Measurements from ENCODE around the gene PABPC4L. TPM values are rescaled to one million over a fixed set of nuclear protein-coding genes. Genes with fewer than 3 reads are reported as not detected.
"Not testable (repeated sequence)": the region's sequence is repeated elsewhere in the genome, so short reads cannot be mapped to it uniquely, and the experiment has no call there.

Gene PABPC4L
- not detected for total RNA-seq

- Mint-ChIP-seq H3K36me3 (peaks cover 0 to 10% of the 10 kb centered on the region in 2 donors), H3K9me3 (peaks cover 5 to 10% of the 10 kb centered on the region in 2 donors), H3K27ac (no peak within 1 kb of the TSS)
- ATAC-seq (no peak), DNase-seq (ENCODE audit: low spot score in 2 of 2) (no peak)
Measured at GRCh38 chr4:134201216-134202161, at the start of gene PABPC4L. PABPC4L (minus strand) TSS chr4:134201789; CDS start chr4:134201019, 770 bp downstream.

- DNase-seq (ENCODE audit: low spot score in 2 of 2) (no peak), ATAC-seq (no peak)
- no peak overlapping the region for H3K27ac Mint-ChIP-seq
- no peaks in the 10 kb centered on the region for H3K36me3 Mint-ChIP-seq
- H3K9me3 Mint-ChIP-seq: peaks cover 9 to 34% of the 10 kb centered on the region in 2 donors
Measured at GRCh38 chr4:134251322-134251721, 49.7 kb upstream of the PABPC4L start.

GRCh38 chr4:134243742-134244713 is 42.4 kb upstream of the PABPC4L start:
- Mint-ChIP-seq H3K36me3 (no peaks in the 10 kb centered on the region), H3K27ac (no peak overlapping the region), H3K9me3 (peaks cover 11 to 12% of the 10 kb centered on the region in 2 donors)
- ATAC-seq (no peak), DNase-seq (ENCODE audit: low spot score in 2 of 2) (no peak)

- no peaks in the 10 kb centered on the region for H3K36me3 Mint-ChIP-seq
- H3K27ac Mint-ChIP-seq: no peak overlapping the region
- peaks cover 10 to 23% of the 10 kb centered on the region in 2 donors for H3K9me3 Mint-ChIP-seq
- DNase-seq (ENCODE audit: low spot score in 2 of 2): no peak
- ATAC-seq: no peak
Measured at GRCh38 chr4:134219043-134219442, 17.5 kb upstream of the PABPC4L start.

- no peak for DNase-seq (ENCODE audit: low spot score in 2 of 2)
Measured at GRCh38 chr4:134216411-134216810, 14.8 kb upstream of the PABPC4L start.

GRCh38 chr4:134215620-134216344 is 14.2 kb upstream of the PABPC4L start:
- peaks cover 9 to 23% of the 10 kb centered on the region in 2 donors for H3K9me3 Mint-ChIP-seq
- DNase-seq (ENCODE audit: low spot score in 2 of 2): no peak
- no peak for ATAC-seq
- no peaks in the 10 kb centered on the region for H3K36me3 Mint-ChIP-seq
- no peak overlapping the region for H3K27ac Mint-ChIP-seq

More at GRCh38 chr4:134216411-134216810, 14.8 kb upstream of the PABPC4L start:
- Mint-ChIP-seq H3K36me3 (no peaks in the 10 kb centered on the region), H3K27ac (no peak overlapping the region), H3K9me3 (peaks cover 9 to 23% of the 10 kb centered on the region in 2 donors)
- no peak for ATAC-seq

GRCh38 chr4:134207955-134208354 is 6.4 kb upstream of the PABPC4L start:
- not testable (repeated sequence) for ATAC-seq; H3K36me3 Mint-ChIP-seq; DNase-seq (ENCODE audit: low spot score in 2 of 2); H3K27ac Mint-ChIP-seq
- H3K9me3 Mint-ChIP-seq: peaks cover 13 to 21% of the 10 kb centered on the region in 2 donors

- DNase-seq (ENCODE audit: low spot score in 2 of 2): no peak
- H3K9me3 Mint-ChIP-seq: peaks cover 5 to 15% of the 10 kb centered on the region in 2 donors
- ATAC-seq: no peak
- no peak overlapping the region for H3K27ac Mint-ChIP-seq
- H3K36me3 Mint-ChIP-seq: peaks cover under 1 to 11% of the 10 kb centered on the region in 2 donors
Measured at GRCh38 chr4:134202166-134202956, 772 bp upstream of the PABPC4L start.

- Mint-ChIP-seq H3K9me3 (peaks cover 5 to 7% of the 10 kb centered on the region in 2 donors), H3K27ac (no peak overlapping the region), H3K36me3 (peaks cover 0 to 10% of the 10 kb centered on the region in 2 donors)
- no peak for ATAC-seq
- DNase-seq (ENCODE audit: low spot score in 2 of 2): no peak
Measured at GRCh38 chr4:134200811-134201215, 776 bp downstream of the PABPC4L start.

- Mint-ChIP-seq H3K27ac (no peak overlapping the region), H3K9me3 (peaks cover 19 to 25% of the 10 kb centered on the region in 2 donors), H3K36me3 (peaks cover 0 to 6% of the 10 kb centered on the region in 2 donors)
- no peak for ATAC-seq
- DNase-seq (ENCODE audit: low spot score in 2 of 2): no peak
Measured at GRCh38 chr4:134189949-134190348, 11.6 kb downstream of the PABPC4L start.

- DNase-seq (ENCODE audit: low spot score in 2 of 2): no peak
- Mint-ChIP-seq H3K36me3 (peaks cover 0 to 6% of the 10 kb centered on the region in 2 donors), H3K9me3 (peaks cover 22 to 26% of the 10 kb centered on the region in 2 donors), H3K27ac (no peak overlapping the region)
- no peak for ATAC-seq
Measured at GRCh38 chr4:134189480-134189879, 12.1 kb downstream of the PABPC4L start.

- Mint-ChIP-seq H3K9me3 (peaks cover 35 to 39% of the 10 kb centered on the region in 2 donors), H3K36me3 (no peaks in the 10 kb centered on the region), H3K27ac (no peak overlapping the region)
- DNase-seq (ENCODE audit: low spot score in 2 of 2): no peak
- ATAC-seq: no peak
Measured at GRCh38 chr4:134178706-134179105, 22.9 kb downstream of the PABPC4L start.

GRCh38 chr4:134174271-134174670 is 27.3 kb downstream of the PABPC4L start:
- H3K36me3 Mint-ChIP-seq: no peaks in the 10 kb centered on the region
- no peak overlapping the region for H3K27ac Mint-ChIP-seq
- no peak for ATAC-seq
- no peak for DNase-seq (ENCODE audit: low spot score in 2 of 2)
- H3K9me3 Mint-ChIP-seq: peaks cover 16% of the 10 kb centered on the region in 2 donors

- H3K9me3 Mint-ChIP-seq: peaks cover 0 to 16% of the 10 kb centered on the region in 2 donors
- DNase-seq (ENCODE audit: low spot score in 2 of 2) (no peak), ATAC-seq (no peak)
- H3K36me3 Mint-ChIP-seq: peaks cover 0 to 4% of the 10 kb centered on the region in 2 donors
- H3K27ac Mint-ChIP-seq: no peak overlapping the region
Measured at GRCh38 chr4:134160211-134160610, 41.4 kb downstream of the PABPC4L start.

GRCh38 chr4:134154097-134154496 is 47.5 kb downstream of the PABPC4L start:
- ATAC-seq: no peak
- H3K27ac Mint-ChIP-seq: no peak overlapping the region
- peaks cover 4 to 5% of the 10 kb centered on the region in 2 donors for H3K9me3 Mint-ChIP-seq
- no peaks in the 10 kb centered on the region for H3K36me3 Mint-ChIP-seq
- DNase-seq (ENCODE audit: low spot score in 2 of 2): no peak
